Measurements from ENCODE around the gene SPAG9. TPM values are rescaled to one million over a fixed set of nuclear protein-coding genes. Genes with fewer than 3 reads are reported as not detected.
A peak's percentile ranks its signal among the peaks of the same experiment; 100 is the strongest.

SPAG9 gene
- total RNA-seq, 1 experiment from 2014 or later, result 144 TPM

DNA sequence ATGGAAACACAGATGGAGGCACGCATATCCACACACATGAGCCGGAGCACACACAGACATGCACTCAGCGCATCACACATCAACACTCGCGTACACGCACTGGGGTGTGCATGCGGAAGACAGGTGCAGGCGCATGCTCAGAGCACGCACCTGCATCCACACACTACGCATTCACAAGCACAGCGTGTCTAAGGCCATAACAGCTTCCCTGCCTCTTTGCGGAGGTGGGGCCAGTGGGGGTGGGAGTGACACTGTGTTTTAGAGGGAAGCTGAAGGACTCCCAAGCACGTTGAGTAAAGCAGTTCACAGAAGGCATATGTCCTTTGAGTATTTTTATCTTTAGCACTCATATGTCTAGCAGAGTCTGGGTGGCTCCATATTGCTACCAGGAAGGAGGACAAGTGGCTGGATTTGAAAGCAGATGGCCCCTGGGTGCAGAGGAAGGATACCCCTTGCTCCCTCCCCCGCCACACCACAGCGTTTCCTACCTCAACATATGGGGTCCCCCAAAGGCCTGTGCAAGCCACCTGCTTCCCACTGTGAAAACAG, 185.9 kb downstream of the SPAG9 start:
- intact Hi-C loops (cut with micrococcal nuclease; ENCODE audit: unreplicated experiment) (no loop called here), in situ Hi-C loops (cut with HindIII; ENCODE audit: low pct_unique_long_range_greater_than_20kb, low sequenced_read_pairs) (no loop called here)
- H3K27ac ChIP-seq (ENCODE audit: low read length), result no peak overlapping the region
- TF ChIP-seq SIN3A (IDR thresholded peaks at IDR 0.05; ENCODE audit: borderline replicate concordance, insufficient read depth, low read depth, low read length) (no peak), TCF7L2 (IDR thresholded peaks at IDR 0.05; ENCODE audit: low read depth, low read length) (no peak), POLR2AphosphoS5 (IDR thresholded peaks at IDR 0.05; ENCODE audit: low read depth, low read length) (no peak)
- TF ChIP-seq, protein P1, sequence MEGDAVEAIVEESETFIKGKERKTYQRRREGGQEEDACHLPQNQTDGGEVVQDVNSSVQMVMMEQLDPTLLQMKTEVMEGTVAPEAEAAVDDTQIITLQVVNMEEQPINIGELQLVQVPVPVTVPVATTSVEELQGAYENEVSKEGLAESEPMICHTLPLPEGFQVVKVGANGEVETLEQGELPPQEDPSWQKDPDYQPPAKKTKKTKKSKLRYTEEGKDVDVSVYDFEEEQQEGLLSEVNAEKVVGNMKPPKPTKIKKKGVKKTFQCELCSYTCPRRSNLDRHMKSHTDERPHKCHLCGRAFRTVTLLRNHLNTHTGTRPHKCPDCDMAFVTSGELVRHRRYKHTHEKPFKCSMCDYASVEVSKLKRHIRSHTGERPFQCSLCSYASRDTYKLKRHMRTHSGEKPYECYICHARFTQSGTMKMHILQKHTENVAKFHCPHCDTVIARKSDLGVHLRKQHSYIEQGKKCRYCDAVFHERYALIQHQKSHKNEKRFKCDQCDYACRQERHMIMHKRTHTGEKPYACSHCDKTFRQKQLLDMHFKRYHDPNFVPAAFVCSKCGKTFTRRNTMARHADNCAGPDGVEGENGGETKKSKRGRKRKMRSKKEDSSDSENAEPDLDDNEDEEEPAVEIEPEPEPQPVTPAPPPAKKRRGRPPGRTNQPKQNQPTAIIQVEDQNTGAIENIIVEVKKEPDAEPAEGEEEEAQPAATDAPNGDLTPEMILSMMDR (IDR thresholded peaks at IDR 0.05), result no peak
- TF ChIP-seq, protein P2, sequence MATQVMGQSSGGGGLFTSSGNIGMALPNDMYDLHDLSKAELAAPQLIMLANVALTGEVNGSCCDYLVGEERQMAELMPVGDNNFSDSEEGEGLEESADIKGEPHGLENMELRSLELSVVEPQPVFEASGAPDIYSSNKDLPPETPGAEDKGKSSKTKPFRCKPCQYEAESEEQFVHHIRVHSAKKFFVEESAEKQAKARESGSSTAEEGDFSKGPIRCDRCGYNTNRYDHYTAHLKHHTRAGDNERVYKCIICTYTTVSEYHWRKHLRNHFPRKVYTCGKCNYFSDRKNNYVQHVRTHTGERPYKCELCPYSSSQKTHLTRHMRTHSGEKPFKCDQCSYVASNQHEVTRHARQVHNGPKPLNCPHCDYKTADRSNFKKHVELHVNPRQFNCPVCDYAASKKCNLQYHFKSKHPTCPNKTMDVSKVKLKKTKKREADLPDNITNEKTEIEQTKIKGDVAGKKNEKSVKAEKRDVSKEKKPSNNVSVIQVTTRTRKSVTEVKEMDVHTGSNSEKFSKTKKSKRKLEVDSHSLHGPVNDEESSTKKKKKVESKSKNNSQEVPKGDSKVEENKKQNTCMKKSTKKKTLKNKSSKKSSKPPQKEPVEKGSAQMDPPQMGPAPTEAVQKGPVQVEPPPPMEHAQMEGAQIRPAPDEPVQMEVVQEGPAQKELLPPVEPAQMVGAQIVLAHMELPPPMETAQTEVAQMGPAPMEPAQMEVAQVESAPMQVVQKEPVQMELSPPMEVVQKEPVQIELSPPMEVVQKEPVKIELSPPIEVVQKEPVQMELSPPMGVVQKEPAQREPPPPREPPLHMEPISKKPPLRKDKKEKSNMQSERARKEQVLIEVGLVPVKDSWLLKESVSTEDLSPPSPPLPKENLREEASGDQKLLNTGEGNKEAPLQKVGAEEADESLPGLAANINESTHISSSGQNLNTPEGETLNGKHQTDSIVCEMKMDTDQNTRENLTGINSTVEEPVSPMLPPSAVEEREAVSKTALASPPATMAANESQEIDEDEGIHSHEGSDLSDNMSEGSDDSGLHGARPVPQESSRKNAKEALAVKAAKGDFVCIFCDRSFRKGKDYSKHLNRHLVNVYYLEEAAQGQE (IDR thresholded peaks at IDR 0.05; ENCODE audit: insufficient read depth in 1 of 2, low read depth in 2 of 2, low read length in 1 of 2), result no peak
- H3K27me3 ChIP-seq (ENCODE audit: control insufficient read depth, insufficient read depth, low read length), result no peaks in the 10 kb centered on the region
- ATAC-seq (0 out of 2 replicates have a peak, but pooled peaks have one; percentile 6), DNase-seq (ENCODE audit: low read depth, low spot score) (no peak)
- H3K36me3 ChIP-seq (ENCODE audit: control insufficient read depth, insufficient read depth, low read length), result no peaks in the 10 kb centered on the region
- no peaks in the 10 kb centered on the region for H3K9me3 ChIP-seq (ENCODE audit: control insufficient read depth, insufficient read depth, low read depth, low read length)
- BruUV-seq (replicated peaks), result no TSS peak
- POLR2A ChIA-PET, result no interaction called here
- CTCF ChIA-PET, result interaction anchor here (0.5 to 1.2 kb wide), 2 partner anchors 82 to 152 kb away, joined by 4 to 13 read pairs; no protein-coding TSS in a partner anchor
- H3K4me3 ChIP-seq (ENCODE audit: low read depth in 2 of 2, low read length in 2 of 2), result no peak overlapping the region
- H3K4me1 ChIP-seq (ENCODE audit: control insufficient read depth, insufficient read depth, low read length), result 0 out of 2 replicates have a peak, but pooled peaks cover 5% of the 10 kb centered on the region

DNA sequence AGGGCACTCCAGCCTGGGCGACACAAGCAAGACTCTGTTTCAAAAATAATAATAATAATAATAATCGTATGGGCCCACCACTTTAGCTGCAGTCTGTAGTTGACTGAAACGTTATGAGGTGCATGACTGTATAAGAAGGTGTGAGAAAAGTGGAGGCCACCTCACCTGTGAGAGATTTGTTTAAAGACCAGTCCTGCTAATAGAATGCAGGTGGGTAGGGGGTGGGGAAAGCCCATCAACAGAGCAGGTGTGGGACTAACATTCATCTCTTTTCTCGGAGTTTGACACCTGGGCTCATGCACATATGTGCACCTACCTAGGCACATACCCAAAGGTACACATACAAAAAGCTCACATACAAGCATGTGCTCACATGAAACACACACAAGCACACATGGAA, 186.5 kb downstream of the SPAG9 start:
- BruUV-seq (replicated peaks), result no TSS peak
- H3K9me3 ChIP-seq (ENCODE audit: control insufficient read depth, insufficient read depth, low read depth, low read length), result no peaks in the 10 kb centered on the region
- no peak overlapping the region for H3K27ac ChIP-seq (ENCODE audit: low read length)
- TF ChIP-seq SIN3A (IDR thresholded peaks at IDR 0.05; ENCODE audit: borderline replicate concordance, insufficient read depth, low read depth, low read length) (no peak), POLR2AphosphoS5 (IDR thresholded peaks at IDR 0.05; ENCODE audit: low read depth, low read length) (no peak), TCF7L2 (IDR thresholded peaks at IDR 0.05; ENCODE audit: low read depth, low read length) (no peak)
- TF ChIP-seq, protein P2 (IDR thresholded peaks at IDR 0.05; ENCODE audit: insufficient read depth in 1 of 2, low read depth in 2 of 2, low read length in 1 of 2), result no peak
- TF ChIP-seq, protein P1 (IDR thresholded peaks at IDR 0.05), result no peak
- ChIA-PET CTCF (interaction anchor here (1.2 kb wide), 1 partner anchor 81 kb away, joined by 4 read pairs; no protein-coding TSS in a partner anchor), POLR2A (no interaction called here)
- ATAC-seq (no peak), DNase-seq (ENCODE audit: low read depth, low spot score) (no peak)
- in situ Hi-C loops (cut with HindIII; ENCODE audit: low pct_unique_long_range_greater_than_20kb, low sequenced_read_pairs), result no loop called here
- H3K4me3 ChIP-seq (ENCODE audit: low read depth in 2 of 2, low read length in 2 of 2), result no peak overlapping the region
- intact Hi-C loops (cut with micrococcal nuclease; ENCODE audit: unreplicated experiment), result no loop called here
- no peaks in the 10 kb centered on the region for H3K36me3 ChIP-seq (ENCODE audit: control insufficient read depth, insufficient read depth, low read length)
- 0 out of 2 replicates have a peak, but pooled peaks cover 5% of the 10 kb centered on the region for H3K4me1 ChIP-seq (ENCODE audit: control insufficient read depth, insufficient read depth, low read length)
- H3K27me3 ChIP-seq (ENCODE audit: control insufficient read depth, insufficient read depth, low read length), result no peaks in the 10 kb centered on the region

All from Panc1 (cell line).